GM08714 (cell line): ENCODE measurements around the gene DIABLO.
"Not testable (repeated sequence)": the region's sequence is repeated elsewhere in the genome, so short reads cannot be mapped to it uniquely, and the experiment has no call there.

Experiments used
- H3K4me3 ChIP-seq: fragments of 200-500 bp; sonication (Bioruptor generic); 2 replicates; pipeline ENCODE4 v1.5.1; 2014; ENCODE audit warnings: mild to moderate bottlenecking, low read length, inconsistent platforms
- ZNF274 ChIP-seq: IDR thresholded peaks from 2 replicates; pipeline ENCODE4 v1.6.1; 2012; ENCODE audit warnings: mild to moderate bottlenecking, low read depth, low read length

DIABLO gene

GRCh38 chr12:122189626-122190475, 36.0 kb downstream of the DIABLO start:
- no peak overlapping the region for H3K4me3 ChIP-seq
- no peak for TF ChIP-seq ZNF274

- no peak for TF ChIP-seq ZNF274
Measured at GRCh38 chr12:122187466-122187865, 38.4 kb downstream of the DIABLO start.

DNA sequence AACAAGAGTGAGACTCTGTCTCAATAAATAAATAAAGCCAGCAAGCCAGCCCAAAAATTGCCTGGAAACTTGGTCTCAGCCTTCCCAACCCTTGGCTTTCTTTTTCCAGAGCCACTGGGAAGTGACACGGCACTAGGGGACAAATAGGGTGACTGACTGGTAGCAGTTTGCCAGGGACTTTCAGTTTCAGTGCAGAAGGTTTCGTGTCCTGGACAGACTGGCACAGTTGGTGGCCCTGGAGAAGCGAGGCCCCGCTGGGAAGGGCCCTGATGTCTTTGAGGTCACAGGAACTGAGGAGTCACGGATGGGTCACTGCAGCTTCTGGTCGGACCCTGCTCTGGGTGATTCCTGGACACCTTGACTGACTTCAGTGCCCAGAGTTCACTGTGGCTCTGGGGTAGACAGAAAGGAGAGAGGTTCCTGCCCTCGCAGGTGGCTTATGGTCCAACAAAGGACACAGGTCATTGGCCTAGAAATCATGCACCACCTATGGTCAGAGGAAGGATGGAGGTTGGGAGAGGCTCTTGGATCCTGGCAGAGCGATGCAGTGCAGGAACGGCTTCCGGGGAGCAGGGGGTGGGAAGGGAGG, 40.3 kb downstream of the DIABLO start:
- H3K4me3 ChIP-seq, result no peak overlapping the region
- TF ChIP-seq ZNF274, result no peak

More at GRCh38 chr12:122187466-122187865, 38.4 kb downstream of the DIABLO start:
- H3K4me3 ChIP-seq, result no peak overlapping the region

- no peak for TF ChIP-seq ZNF274
- H3K4me3 ChIP-seq, result no peak overlapping the region
Measured at GRCh38 chr12:122185079-122185478, 40.8 kb downstream of the DIABLO start.

DNA sequence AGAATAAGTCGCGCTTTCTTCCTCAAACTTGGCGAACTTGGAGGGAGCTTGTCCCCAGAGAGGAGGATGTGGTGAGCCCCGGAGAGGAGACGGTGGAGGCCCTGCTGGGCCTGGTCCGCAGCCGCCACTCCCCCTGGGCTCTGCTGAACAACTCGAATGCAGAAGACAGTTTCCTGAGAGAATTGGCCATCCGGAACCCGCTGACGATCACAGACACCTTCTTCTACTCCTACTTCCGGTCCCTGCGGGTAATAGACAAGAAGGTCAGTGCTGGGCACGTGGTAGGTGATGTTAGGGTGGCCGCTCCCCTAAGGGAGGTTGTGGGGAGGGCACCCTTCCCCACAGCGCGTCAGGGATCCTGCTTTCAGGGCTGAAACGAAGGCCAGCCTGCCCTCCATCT, 41.3 kb downstream of the DIABLO start:
- TF ChIP-seq ZNF274, result no peak
- H3K4me3 ChIP-seq, result no peak overlapping the region

DNA sequence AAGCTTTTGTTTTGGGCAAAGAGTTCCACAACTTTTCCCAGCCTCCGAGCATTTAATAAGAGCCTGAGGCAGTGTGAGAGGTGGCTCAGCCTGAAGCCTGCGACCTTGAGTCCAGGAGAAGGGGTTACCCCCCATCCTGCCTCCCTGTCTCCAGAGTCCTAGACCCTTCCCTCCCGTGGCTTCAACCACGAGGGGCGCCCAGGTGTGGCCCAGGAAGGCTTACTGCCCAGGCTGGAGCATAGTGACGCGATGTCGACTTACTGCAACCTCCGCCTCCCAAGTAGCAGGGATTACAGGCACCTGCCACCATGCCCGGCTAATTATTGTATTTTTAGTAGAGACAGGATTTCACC, 42.3 kb downstream of the DIABLO start:
- no peak for TF ChIP-seq ZNF274
- H3K4me3 ChIP-seq, result no peak overlapping the region; the same call in 1 of the 2 replicates

DNA sequence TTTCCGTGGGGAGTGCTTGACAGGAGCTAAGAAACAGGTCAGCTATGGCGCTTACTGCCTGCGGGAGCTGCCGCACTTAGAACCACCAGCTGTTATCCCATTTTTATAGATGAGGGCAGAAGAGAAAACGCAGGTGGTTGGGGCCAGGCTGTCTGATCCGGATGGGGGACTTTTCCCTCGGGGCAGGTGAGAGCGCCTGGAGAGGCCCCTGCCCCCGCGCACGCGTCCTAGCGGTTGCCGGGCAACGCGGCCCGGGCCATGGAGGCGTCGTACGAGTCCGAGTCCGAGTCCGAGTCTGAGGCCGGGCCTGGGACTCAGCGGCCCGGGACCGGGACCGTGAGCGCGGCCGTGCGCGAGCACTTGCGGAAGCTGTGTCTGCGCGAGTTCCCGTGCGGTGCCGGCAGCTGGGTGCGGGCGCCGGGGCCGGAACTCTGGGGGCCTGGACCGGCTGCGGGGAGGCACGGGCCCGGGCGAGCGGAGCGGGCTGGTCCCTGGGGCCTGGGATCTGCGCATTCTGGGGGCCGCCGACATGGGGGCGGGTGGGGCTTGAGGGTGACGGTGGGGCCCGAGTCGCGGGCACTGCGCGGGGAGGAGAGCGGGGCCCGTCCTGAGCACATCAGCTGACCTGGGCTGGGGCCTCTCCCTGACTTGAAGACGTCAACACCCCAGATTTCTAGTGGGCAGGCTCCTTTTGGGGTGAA, 42.8 kb downstream of the DIABLO start, which contains the start of gene LRRC43:
LRRC43 (plus strand) TSS at position 237 of the 701 bp plus-strand sequence; CDS start at position 259, 22 bp downstream.
- TF ChIP-seq ZNF274, result no peak
- H3K4me3 ChIP-seq, result peak within 1 kb of the TSS; percentile 32; the same call in 1 of the 2 replicates

DNA sequence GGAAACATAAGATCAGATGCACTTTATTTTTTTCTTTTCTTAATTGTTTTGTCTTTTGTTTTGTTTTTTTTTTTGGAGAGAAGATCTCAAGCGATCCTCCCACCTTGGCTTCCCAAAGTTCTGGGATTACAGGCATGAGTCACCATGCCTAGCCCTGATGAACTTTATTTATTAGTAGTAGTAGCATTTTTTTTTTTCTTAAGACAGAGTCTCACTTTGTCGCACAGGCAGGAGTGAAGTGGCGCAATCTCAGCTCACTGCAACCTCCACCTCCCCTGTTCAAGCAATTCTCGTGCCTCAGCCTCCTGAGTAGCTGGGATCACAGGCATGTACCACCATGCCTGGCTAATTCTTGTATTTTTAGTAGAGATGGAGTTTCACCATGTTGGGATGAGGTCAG, 49.4 kb downstream of the DIABLO start:
- not testable (repeated sequence) for H3K4me3 ChIP-seq

DNA sequence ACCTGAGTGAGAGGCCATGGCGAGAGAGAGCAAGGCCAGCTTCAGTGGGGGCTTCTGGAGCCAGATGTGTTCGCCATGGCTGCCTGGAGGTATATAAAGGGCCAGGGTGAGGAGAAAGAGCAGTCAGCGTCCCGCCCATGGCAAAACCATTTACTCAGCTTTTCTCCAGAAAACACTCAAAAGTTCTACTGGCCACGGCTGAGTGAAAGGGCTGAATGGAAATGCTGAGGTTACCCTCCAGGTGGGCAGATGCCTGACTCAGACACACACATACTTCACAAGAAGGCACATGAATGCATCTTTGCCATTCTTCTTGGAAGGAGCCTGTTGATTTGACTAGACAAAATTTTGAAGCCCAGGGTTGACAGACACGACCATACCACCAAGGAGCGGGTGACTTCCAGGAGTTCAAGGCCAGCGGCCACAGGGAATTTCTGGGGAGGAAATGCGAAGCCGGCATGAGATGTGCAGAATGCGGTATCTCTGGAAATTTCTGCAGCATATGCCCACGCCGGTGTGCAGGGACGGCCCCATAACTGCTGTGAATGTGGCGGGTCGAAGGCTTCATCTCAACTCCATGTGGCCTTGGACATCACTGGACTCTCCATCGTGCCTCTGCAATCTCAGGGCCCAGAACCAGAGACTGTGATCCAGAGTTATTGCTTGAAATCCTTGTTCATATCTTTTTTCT, 51.6 kb downstream of the DIABLO start, which contains the start of gene IL31:
IL31 (minus strand) TSS at position 67 of the 691 bp plus-strand sequence; CDS start at position 18, 49 bp downstream.
- TF ChIP-seq ZNF274, result no peak
- no peak within 1 kb of the TSS for H3K4me3 ChIP-seq

DNA sequence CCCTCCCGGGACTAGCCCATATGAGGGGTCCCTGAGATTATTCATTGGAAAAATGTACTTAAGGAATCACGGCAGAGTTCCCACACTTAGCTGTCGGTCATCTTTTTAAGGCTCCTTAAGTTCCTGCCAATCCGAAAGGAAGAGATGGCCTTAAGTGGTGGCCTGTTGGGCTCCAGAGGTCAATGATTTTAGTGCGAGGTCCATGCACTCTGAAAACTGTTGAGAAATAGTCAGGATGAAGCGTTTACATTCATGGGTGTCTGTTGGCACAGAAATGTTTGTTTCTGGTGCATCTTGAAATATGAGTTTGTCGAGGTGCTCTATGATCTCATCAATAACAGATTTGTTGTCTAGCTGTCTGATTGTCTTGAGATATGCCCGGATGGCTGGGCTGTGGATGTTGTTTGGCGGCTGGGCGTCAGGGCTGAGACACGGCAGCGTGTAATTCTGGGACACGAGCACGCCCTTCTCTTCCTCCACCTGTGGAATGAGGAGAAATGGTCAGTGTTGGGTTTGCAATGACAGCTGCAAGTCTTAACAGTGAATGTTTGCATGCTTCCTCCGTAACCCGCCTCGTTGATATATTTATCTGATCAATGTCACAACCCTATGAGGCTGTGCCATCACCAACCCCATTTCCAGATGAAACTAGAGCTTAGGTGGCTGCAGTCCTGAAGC, 53.5 kb downstream of the DIABLO start:
- no peak for TF ChIP-seq ZNF274

GRCh38 chr12:122171399-122171798, 54.5 kb downstream of the DIABLO start:
- TF ChIP-seq ZNF274, result no peak
- H3K4me3 ChIP-seq, result no peak overlapping the region

More for the DNA sequence above, 53.5 kb downstream of the DIABLO start:
- H3K4me3 ChIP-seq, result no peak overlapping the region

GRCh38 chr12:122168492-122168891, 57.4 kb downstream of the DIABLO start:
- no peak for TF ChIP-seq ZNF274
- H3K4me3 ChIP-seq, result no peak overlapping the region

GRCh38 chr12:122167356-122167925, 58.4 kb downstream of the DIABLO start:
- H3K4me3 ChIP-seq, result no peak overlapping the region
- TF ChIP-seq ZNF274, result no peak
